Measurements from ENCODE around the gene SLC35G3. TPM values are rescaled to one million over a fixed set of nuclear protein-coding genes. Genes with fewer than 3 reads are reported as not detected.
"Not testable (repeated sequence)": the region's sequence is repeated elsewhere in the genome, so short reads cannot be mapped to it uniquely, and the experiment has no call there.

The SLC35G3 gene
- total and polyA plus RNA-seq, 5 donors from 2014 or later = 0.08 to 0.19 (median 0.13) TPM; not detected in 1

DNA sequence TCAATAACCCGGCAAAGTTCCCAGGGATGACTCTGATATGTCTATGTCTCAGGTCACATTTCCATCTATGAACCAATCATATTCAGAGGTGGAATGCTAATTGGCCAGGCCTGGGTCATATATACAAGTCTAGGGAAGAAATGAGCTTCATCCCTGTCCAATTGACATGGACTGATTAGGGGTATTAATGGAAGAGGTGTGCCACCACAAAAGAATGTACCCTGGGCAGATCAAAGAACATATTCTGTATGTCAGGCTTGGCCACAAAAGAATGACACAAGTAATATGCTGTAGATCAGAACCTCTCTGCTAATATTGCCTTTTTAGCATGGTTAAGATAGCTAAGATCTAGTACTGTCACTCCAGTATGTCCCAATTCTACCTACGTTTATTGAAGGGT is 6.7 kb downstream of the SLC35G3 start:
- DNase-seq (no peak), ATAC-seq (ENCODE audit: low read depth in 2 of 2) (no peak)
- H3K27me3 Mint-ChIP-seq = no peaks in the 10 kb centered on the region
- no peaks in the 10 kb centered on the region for H3K36me3 Mint-ChIP-seq
- H3K36me3 ChIP-seq (ENCODE audit: control insufficient read depth, insufficient read depth, low read length) = no peaks in the 10 kb centered on the region
- H3K4me1 Mint-ChIP-seq = peaks cover 24 to 88% (median 52%) of the 10 kb centered on the region in 4 donors
- no peaks in the 10 kb centered on the region for H3K9me3 ChIP-seq (ENCODE audit: control insufficient read depth in 2 of 2, low read length in 2 of 2)
- H3K27me3 ChIP-seq (ENCODE audit: control insufficient read depth, insufficient read depth, low read length) = no peaks in the 10 kb centered on the region
- no peak overlapping the region for H3K27ac ChIP-seq (ENCODE audit: insufficient read depth, low read length, poor library complexity, severe bottlenecking)
- peak overlapping the region; percentile 71 for H3K4me3 ChIP-seq (ENCODE audit: low read depth, low read length)
- peaks cover 0 to 2% (median 0%) of the 10 kb centered on the region in 7 donors for H3K9me3 Mint-ChIP-seq
- peaks cover 23% of the 10 kb centered on the region for H3K4me1 ChIP-seq (ENCODE audit: control insufficient read depth, insufficient read depth, low read length, poor library complexity, severe bottlenecking)
- peak overlapping the region in 3 of 4 donors; percentile 40 to 91 (median 87) for H3K4me3 Mint-ChIP-seq
- H3K27ac Mint-ChIP-seq = peak overlapping the region; percentile 93 to 98 (median 95)

DNA sequence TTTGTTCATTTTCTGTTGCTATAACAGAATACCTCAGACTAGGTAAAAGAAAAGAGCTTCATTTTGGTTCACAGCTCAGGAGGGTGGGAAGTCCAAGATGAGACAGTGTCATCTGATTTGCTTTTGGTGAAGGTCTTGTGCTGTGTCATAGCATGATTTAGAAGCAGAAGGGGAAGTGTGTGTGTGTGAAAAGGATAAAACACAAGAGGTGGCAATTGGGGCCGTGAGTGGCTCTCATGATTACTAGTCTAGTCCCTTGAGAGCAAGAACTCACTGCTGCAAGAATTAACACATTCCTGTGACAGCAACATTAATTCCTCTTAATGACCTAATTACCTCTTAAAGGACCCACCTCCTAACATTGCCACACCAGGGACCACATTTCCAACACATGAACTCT is 8.3 kb downstream of the SLC35G3 start:
- Mint-ChIP-seq H3K4me1 (peaks cover 20 to 85% (median 47%) of the 10 kb centered on the region in 4 donors), H3K27ac (peak overlapping the region; percentile 4 to 84 (median 5)), H3K27me3 (no peaks in the 10 kb centered on the region), H3K4me3 (peak overlapping the region in 1 of 4 donors; percentile 5), H3K36me3 (no peaks in the 10 kb centered on the region), H3K9me3 (peaks cover 0 to 2% (median 0%) of the 10 kb centered on the region in 7 donors)
- Histone ChIP-seq H3K27me3 (ENCODE audit: control insufficient read depth, insufficient read depth, low read length) (no peaks in the 10 kb centered on the region), H3K9me3 (ENCODE audit: control insufficient read depth in 2 of 2, low read length in 2 of 2) (no peaks in the 10 kb centered on the region), H3K36me3 (ENCODE audit: control insufficient read depth, insufficient read depth, low read length) (no peaks in the 10 kb centered on the region), H3K4me1 (ENCODE audit: control insufficient read depth, insufficient read depth, low read length, poor library complexity, severe bottlenecking) (peaks cover 18% of the 10 kb centered on the region), H3K27ac (ENCODE audit: insufficient read depth, low read length, poor library complexity, severe bottlenecking) (no peak overlapping the region), H3K4me3 (ENCODE audit: low read depth, low read length) (no peak overlapping the region)
- ATAC-seq (ENCODE audit: low read depth in 2 of 2) (no peak), DNase-seq (peak in 1 of 3 donors; percentile 24)

DNA sequence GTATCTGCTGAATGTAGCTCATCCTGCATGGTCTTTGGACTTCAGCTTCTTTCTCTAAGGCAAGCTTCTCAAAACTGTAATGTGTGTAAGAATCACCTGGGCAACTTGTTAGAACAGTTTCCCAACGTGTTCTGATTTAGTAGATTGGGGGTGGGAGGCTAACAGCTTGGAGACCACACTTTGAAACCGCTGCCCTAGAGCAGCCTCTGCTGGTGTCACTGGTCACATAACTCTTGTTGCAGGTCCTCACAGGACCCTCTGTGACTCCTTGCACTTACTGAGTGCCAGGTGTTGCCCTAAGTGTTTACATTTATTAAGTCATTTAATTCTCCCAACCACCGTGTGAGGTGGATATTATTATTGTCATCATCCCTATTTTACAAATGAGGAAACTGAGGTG is 9.9 kb downstream of the SLC35G3 start:
- ATAC-seq (ENCODE audit: low read depth in 2 of 2) (no peak), DNase-seq (no peak)
- peak overlapping the region in 1 of 4 donors; percentile 8 for H3K4me3 Mint-ChIP-seq
- no peaks in the 10 kb centered on the region for H3K27me3 ChIP-seq (ENCODE audit: control insufficient read depth, insufficient read depth, low read length)
- H3K4me1 ChIP-seq (ENCODE audit: control insufficient read depth, insufficient read depth, low read length, poor library complexity, severe bottlenecking) = peaks cover 16% of the 10 kb centered on the region
- H3K36me3 Mint-ChIP-seq = no peaks in the 10 kb centered on the region
- no peak overlapping the region for H3K27ac ChIP-seq (ENCODE audit: insufficient read depth, low read length, poor library complexity, severe bottlenecking)
- H3K27ac Mint-ChIP-seq = peak overlapping the region in 2 of 3 donors; percentile 29 to 86
- no peak overlapping the region for H3K4me3 ChIP-seq (ENCODE audit: low read depth, low read length)
- H3K9me3 ChIP-seq (ENCODE audit: control insufficient read depth in 2 of 2, low read length in 2 of 2) = no peaks in the 10 kb centered on the region
- no peaks in the 10 kb centered on the region for H3K36me3 ChIP-seq (ENCODE audit: control insufficient read depth, insufficient read depth, low read length)
- H3K27me3 Mint-ChIP-seq = no peaks in the 10 kb centered on the region
- H3K9me3 Mint-ChIP-seq = peaks cover 0 to 2% (median 0%) of the 10 kb centered on the region in 7 donors
- peaks cover 24 to 87% (median 47%) of the 10 kb centered on the region in 4 donors for H3K4me1 Mint-ChIP-seq

DNA sequence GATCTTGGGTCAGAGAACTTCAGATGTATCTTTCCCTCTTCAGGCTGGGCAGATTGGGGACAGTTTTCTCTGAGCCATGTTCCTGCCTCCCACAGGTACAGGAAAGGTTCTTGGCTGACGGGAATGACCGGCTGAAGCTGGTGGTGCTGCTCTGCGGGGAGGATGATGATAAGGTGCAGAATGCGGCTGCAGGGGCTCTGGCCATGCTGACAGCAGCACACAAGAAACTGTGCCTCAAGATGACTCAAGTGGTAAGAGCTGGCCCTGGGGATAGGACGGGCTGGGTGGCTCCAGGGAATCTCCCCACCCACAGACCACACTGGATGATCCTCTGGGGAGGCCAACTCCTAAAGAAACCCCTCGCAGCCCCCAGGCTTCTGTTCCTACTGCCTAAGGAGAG is 10.9 kb downstream of the SLC35G3 start:
- Mint-ChIP-seq H3K27me3 (no peaks in the 10 kb centered on the region), H3K27ac (peak overlapping the region in 2 of 3 donors; percentile 38 to 92), H3K4me1 (peaks cover 20 to 85% (median 41%) of the 10 kb centered on the region in 4 donors), H3K4me3 (no peak overlapping the region), H3K36me3 (no peaks in the 10 kb centered on the region), H3K9me3 (peaks cover 0 to 2% (median 0%) of the 10 kb centered on the region in 7 donors)
- no peaks in the 10 kb centered on the region for H3K9me3 ChIP-seq (ENCODE audit: control insufficient read depth in 2 of 2, low read length in 2 of 2)
- ATAC-seq (ENCODE audit: low read depth in 2 of 2) = no peak
- no peak overlapping the region for H3K4me3 ChIP-seq (ENCODE audit: low read depth, low read length)
- H3K4me1 ChIP-seq (ENCODE audit: control insufficient read depth, insufficient read depth, low read length, poor library complexity, severe bottlenecking) = peaks cover 6% of the 10 kb centered on the region
- H3K27ac ChIP-seq (ENCODE audit: insufficient read depth, low read length, poor library complexity, severe bottlenecking) = no peak overlapping the region
- DNase-seq = no peak
- no peaks in the 10 kb centered on the region for H3K36me3 ChIP-seq (ENCODE audit: control insufficient read depth, insufficient read depth, low read length)
- H3K27me3 ChIP-seq (ENCODE audit: control insufficient read depth, insufficient read depth, low read length) = no peaks in the 10 kb centered on the region

DNA sequence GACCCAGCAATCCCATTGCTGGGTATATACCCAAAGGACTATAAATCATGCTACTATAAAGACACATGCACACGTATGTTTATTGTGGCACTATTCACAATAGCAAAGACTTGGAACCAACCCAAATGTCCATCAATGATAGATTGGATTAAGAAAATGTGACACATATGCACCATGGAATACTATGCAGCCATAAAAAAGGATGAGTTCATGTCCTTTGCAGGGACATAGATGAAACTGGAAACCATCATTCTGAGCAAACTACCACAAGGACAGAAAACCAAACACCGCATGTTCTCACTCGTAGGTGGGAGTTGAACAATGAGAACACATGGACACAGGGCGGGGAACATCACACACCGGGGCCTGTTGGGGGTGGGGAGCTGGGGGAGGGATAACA is 14.8 kb downstream of the SLC35G3 start:
- not testable (repeated sequence) for H3K36me3 ChIP-seq (ENCODE audit: control insufficient read depth, insufficient read depth, low read length); ATAC-seq (ENCODE audit: low read depth in 2 of 2); H3K4me3 ChIP-seq (ENCODE audit: low read depth, low read length); H3K9me3 Mint-ChIP-seq; H3K36me3 Mint-ChIP-seq; H3K4me3 Mint-ChIP-seq; H3K27ac ChIP-seq (ENCODE audit: insufficient read depth, low read length, poor library complexity, severe bottlenecking); DNase-seq; H3K27me3 ChIP-seq (ENCODE audit: control insufficient read depth, insufficient read depth, low read length); H3K27me3 Mint-ChIP-seq; H3K9me3 ChIP-seq (ENCODE audit: control insufficient read depth in 2 of 2, low read length in 2 of 2)
- Mint-ChIP-seq H3K4me1 (peaks cover 16 to 88% (median 40%) of the 10 kb centered on the region in 4 donors), H3K27ac (peak overlapping the region in 2 of 3 donors; percentile 78 to 85)
- peaks cover 20% of the 10 kb centered on the region for H3K4me1 ChIP-seq (ENCODE audit: control insufficient read depth, insufficient read depth, low read length, poor library complexity, severe bottlenecking)

DNA sequence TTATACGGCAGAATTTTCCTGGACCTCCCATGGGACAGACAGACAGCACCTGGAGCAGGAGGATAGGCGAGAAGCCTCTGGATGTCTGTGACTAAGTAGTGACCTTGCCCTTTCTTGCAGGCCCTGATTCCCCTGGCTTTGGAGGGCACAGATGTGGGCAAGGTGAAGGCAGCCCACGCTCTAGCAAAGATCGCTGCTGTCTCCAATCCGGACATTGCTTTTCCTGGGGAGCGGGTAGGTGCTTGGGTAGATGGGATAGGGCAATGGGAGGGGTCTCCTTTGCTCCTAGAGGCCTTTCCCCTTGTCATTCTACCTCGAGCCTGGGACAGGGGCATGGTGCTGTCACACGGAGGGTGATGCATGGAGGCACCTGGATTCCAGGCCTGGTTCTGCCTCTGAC is 17.3 kb downstream of the SLC35G3 start:
- H3K4me3 Mint-ChIP-seq = peak overlapping the region in 1 of 4 donors; percentile 79
- Histone ChIP-seq H3K4me3 (ENCODE audit: low read depth, low read length) (no peak overlapping the region), H3K36me3 (ENCODE audit: control insufficient read depth, insufficient read depth, low read length) (no peaks in the 10 kb centered on the region), H3K9me3 (ENCODE audit: control insufficient read depth in 2 of 2, low read length in 2 of 2) (no peaks in the 10 kb centered on the region), H3K27ac (ENCODE audit: insufficient read depth, low read length, poor library complexity, severe bottlenecking) (no peak overlapping the region), H3K4me1 (ENCODE audit: control insufficient read depth, insufficient read depth, low read length, poor library complexity, severe bottlenecking) (peaks cover 29% of the 10 kb centered on the region), H3K27me3 (ENCODE audit: control insufficient read depth, insufficient read depth, low read length) (no peaks in the 10 kb centered on the region)
- H3K4me1 Mint-ChIP-seq = peaks cover 16 to 88% (median 40%) of the 10 kb centered on the region in 4 donors
- peak overlapping the region; percentile 91 to 95 (median 92) for H3K27ac Mint-ChIP-seq
- no peak for DNase-seq
- no peaks in the 10 kb centered on the region for H3K27me3 Mint-ChIP-seq
- no peaks in the 10 kb centered on the region for H3K36me3 Mint-ChIP-seq
- no peak for ATAC-seq (ENCODE audit: low read depth in 2 of 2)
- peaks cover 0 to 5% (median 0%) of the 10 kb centered on the region in 7 donors for H3K9me3 Mint-ChIP-seq

DNA sequence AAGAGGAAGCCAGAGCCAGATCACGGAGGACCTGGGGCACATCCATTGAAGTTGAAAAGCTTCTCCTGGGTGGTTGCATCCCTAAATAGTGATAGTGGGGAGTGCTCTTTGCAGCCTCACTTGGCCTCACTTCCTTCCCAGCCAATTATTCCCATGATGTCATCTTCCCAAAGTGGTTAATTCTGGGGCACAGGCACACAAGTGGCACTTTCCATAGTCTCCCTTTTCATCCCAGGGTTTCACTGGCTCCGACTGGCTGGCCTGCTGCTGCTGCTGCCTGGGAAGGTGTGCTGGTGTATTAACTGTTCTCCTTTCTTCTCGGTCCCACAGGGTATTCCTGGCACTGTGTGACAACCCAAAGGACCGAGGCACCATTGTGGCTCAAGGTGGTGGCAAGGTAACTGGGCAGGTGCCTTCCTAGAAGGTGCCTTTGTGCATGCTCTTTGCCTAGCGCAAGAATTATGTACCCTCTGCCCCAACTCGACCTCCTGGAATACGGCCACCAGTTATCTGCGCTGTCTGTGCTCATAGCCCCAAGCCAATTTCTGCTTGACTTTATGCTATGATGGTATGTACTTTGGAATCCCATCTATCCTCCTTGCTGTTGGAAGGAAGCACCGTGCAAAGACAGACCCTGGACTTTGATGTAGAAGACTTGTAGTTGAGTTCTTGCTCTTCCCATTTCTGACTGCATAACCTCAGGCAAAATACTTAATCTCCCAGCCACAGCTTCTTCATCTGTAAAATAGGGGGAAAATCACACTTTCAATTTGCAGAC is 18.4 kb downstream of the SLC35G3 start:
- H3K27ac ChIP-seq (ENCODE audit: insufficient read depth, low read length, poor library complexity, severe bottlenecking) = no peak overlapping the region
- no peaks in the 10 kb centered on the region for H3K36me3 ChIP-seq (ENCODE audit: control insufficient read depth, insufficient read depth, low read length)
- H3K27me3 Mint-ChIP-seq = no peaks in the 10 kb centered on the region
- no peaks in the 10 kb centered on the region for H3K27me3 ChIP-seq (ENCODE audit: control insufficient read depth, insufficient read depth, low read length)
- H3K27ac Mint-ChIP-seq = peak overlapping the region; percentile 75 to 95 (median 77)
- peaks cover 37% of the 10 kb centered on the region for H3K4me1 ChIP-seq (ENCODE audit: control insufficient read depth, insufficient read depth, low read length, poor library complexity, severe bottlenecking)
- peak overlapping the region in 3 of 4 donors; percentile 13 to 25 (median 19) for H3K4me3 Mint-ChIP-seq
- peaks cover 21 to 92% (median 46%) of the 10 kb centered on the region in 4 donors for H3K4me1 Mint-ChIP-seq
- H3K9me3 Mint-ChIP-seq = peaks cover 0 to 5% (median 0%) of the 10 kb centered on the region in 7 donors
- DNase-seq (no peak), ATAC-seq (ENCODE audit: low read depth in 2 of 2) (no peak)
- no peak overlapping the region for H3K4me3 ChIP-seq (ENCODE audit: low read depth, low read length)
- no peaks in the 10 kb centered on the region for H3K36me3 Mint-ChIP-seq
- H3K9me3 ChIP-seq (ENCODE audit: control insufficient read depth in 2 of 2, low read length in 2 of 2) = no peaks in the 10 kb centered on the region
